ENCODE results near the gene AQP1.

AQP1 gene

GRCh38 chr7:30890226-30890625 lies 21.4 kb upstream of the AQP1 start:
- TF ChIP-seq CTCF (conservative IDR thresholded peaks at IDR 0.05; ENCODE audit: control insufficient read depth, insufficient read depth, low read depth, low read length): no peak

GRCh38 chr7:30893357-30893756 lies 18.3 kb upstream of the AQP1 start:
- DNase-seq (ENCODE audit: low read depth): no peak
- H3K4me3 ChIP-seq (ENCODE audit: control insufficient read depth, low read depth, low read length): no peak overlapping the region
- no peak for TF ChIP-seq CTCF (conservative IDR thresholded peaks at IDR 0.05; ENCODE audit: control insufficient read depth, insufficient read depth, low read depth, low read length)

More at GRCh38 chr7:30890226-30890625, 21.4 kb upstream of the AQP1 start:
- DNase-seq (ENCODE audit: low read depth): no peak
- no peak overlapping the region for H3K4me3 ChIP-seq (ENCODE audit: control insufficient read depth, low read depth, low read length)

- no peak for DNase-seq (ENCODE audit: low read depth)
- no peak for TF ChIP-seq CTCF (conservative IDR thresholded peaks at IDR 0.05; ENCODE audit: control insufficient read depth, insufficient read depth, low read depth, low read length)
- H3K4me3 ChIP-seq (ENCODE audit: control insufficient read depth, low read depth, low read length): no peak overlapping the region
Observed at GRCh38 chr7:30894009-30894408, 17.6 kb upstream of the AQP1 start.

GRCh38 chr7:30894866-30895605 lies 16.6 kb upstream of the AQP1 start:
- no peak for TF ChIP-seq CTCF (conservative IDR thresholded peaks at IDR 0.05; ENCODE audit: control insufficient read depth, insufficient read depth, low read depth, low read length)
- no peak overlapping the region for H3K4me3 ChIP-seq (ENCODE audit: control insufficient read depth, low read depth, low read length)
- DNase-seq (ENCODE audit: low read depth): no peak

- no peak overlapping the region for H3K4me3 ChIP-seq (ENCODE audit: control insufficient read depth, low read depth, low read length)
- DNase-seq (ENCODE audit: low read depth): no peak
- no peak for TF ChIP-seq CTCF (conservative IDR thresholded peaks at IDR 0.05; ENCODE audit: control insufficient read depth, insufficient read depth, low read depth, low read length)
Observed at GRCh38 chr7:30896036-30896435, 15.6 kb upstream of the AQP1 start.

- H3K4me3 ChIP-seq (ENCODE audit: control insufficient read depth, low read depth, low read length): no peak overlapping the region
- DNase-seq (ENCODE audit: low read depth): no peak
- no peak for TF ChIP-seq CTCF (conservative IDR thresholded peaks at IDR 0.05; ENCODE audit: control insufficient read depth, insufficient read depth, low read depth, low read length)
Observed at GRCh38 chr7:30896783-30897637, 14.6 kb upstream of the AQP1 start.
